ENCODE measurements around the gene ELOVL5. TPM values are rescaled to one million over a fixed set of nuclear protein-coding genes. Genes with fewer than 3 reads are reported as not detected.
"Not testable (repeated sequence)": the region's sequence is repeated elsewhere in the genome, so short reads cannot be mapped to it uniquely, and the experiment has no call there.

ELOVL5 gene, protein sequence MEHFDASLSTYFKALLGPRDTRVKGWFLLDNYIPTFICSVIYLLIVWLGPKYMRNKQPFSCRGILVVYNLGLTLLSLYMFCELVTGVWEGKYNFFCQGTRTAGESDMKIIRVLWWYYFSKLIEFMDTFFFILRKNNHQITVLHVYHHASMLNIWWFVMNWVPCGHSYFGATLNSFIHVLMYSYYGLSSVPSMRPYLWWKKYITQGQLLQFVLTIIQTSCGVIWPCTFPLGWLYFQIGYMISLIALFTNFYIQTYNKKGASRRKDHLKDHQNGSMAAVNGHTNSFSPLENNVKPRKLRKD
- total RNA-seq, result 100 to 1,000 TPM in 1 of 2 donors, 10 to 100 TPM in 1; 84.6 to 134 TPM

GRCh38 chr6:53348371-53349208 is at the start of gene ELOVL5:
ELOVL5 (minus strand) TSS chr6:53348950; CDS start chr6:53295699, 53,251 bp downstream.
- DNase-seq (ENCODE audit: low spot score in 2 of 2), result peak; percentile 91 to 95
- Mint-ChIP-seq H3K36me3 (peaks cover 26 to 32% of the 10 kb centered on the region in 2 donors), H3K9me3 (no peaks in the 10 kb centered on the region), H3K27ac (peak within 1 kb of the TSS; percentile 90 to 95)
- ATAC-seq, result peak; percentile 80 to 85

DNA sequence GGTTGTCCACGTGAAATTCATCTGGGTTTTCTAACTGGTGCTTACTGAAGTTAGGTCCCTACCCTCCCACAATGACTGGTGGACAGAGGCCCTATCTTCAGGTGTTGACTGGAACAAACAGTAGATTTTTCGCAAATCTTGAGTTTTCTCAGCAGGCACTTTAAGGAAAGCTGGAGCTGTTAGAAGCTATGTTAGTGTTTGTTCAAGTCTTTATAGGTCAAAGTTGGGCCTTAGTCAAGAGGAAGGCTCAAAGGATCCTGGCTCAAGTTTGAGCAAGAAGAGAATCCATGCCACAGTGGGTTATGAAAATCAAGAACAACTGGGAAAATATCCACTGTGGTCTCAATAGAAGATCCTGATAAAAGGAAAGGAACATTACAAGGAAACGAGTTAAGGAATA is 48.5 kb upstream of the ELOVL5 start:
- Mint-ChIP-seq H3K27ac (no peak overlapping the region), H3K36me3 (no peaks in the 10 kb centered on the region), H3K9me3 (no peaks in the 10 kb centered on the region)
- no peak for DNase-seq (ENCODE audit: low spot score in 2 of 2)
- ATAC-seq, result no peak

DNA sequence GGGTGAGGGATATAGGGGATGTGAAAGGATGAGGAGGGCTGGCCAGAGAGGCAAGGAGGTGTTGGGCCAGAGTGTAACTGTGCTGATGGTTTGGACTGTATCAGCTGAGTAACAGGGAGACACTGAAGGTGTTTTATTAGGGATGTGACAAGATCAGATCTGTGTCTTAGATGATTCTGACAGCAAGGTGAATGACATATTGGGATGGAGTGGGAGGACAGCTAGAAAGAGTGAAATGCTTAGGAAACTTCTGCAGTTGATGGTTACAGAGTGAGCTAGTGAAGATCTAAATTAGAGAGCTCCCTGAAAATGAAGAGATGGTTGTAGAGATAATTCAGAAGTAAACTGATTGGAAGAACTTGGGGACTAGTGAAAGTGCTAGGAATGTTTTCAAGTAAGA is 47.2 kb upstream of the ELOVL5 start:
- no peak for ATAC-seq
- no peaks in the 10 kb centered on the region for H3K36me3 Mint-ChIP-seq
- no peaks in the 10 kb centered on the region for H3K9me3 Mint-ChIP-seq
- no peak for DNase-seq (ENCODE audit: low spot score in 2 of 2)
- H3K27ac Mint-ChIP-seq, result no peak overlapping the region

DNA sequence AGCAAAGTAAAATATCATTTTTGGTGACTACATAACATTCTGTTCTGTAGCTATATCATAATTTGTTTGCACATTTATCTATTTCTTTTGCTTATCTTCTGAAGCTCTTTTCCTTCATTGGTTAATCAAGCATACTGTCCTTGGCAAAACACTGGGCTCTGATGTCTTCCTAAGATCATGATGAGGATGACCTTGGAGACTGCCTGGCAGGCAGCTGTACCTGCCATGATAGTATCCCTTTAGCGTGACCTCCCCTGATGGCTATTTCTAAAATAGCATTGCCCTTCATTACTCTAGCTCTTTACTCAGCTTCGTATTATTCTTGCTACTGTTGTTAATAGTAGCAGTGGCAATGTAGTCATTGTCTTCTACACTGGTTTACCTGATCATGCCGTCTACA is 46.0 kb upstream of the ELOVL5 start:
- Mint-ChIP-seq H3K27ac (no peak overlapping the region), H3K36me3 (no peaks in the 10 kb centered on the region)
- ATAC-seq, result no peak

DNA sequence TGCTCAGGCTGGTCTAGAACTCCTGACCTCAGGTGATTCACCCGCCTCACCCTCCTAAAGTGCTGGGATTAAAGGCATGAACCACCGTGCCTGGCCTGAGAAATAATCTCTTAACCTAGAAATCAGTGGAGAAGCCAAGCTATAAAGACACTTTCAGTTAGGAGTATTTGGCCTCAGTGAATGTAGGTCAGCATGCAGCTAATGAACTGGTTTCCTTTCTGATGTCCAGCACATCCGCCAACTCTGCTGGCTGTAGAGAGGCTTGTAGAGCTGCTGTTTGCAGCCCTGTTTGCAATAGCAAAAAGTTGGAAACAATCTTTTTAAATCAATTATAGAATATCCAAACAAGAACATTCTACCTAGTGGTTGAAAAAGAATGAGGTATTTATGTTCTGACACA is 42.4 kb upstream of the ELOVL5 start:
- Mint-ChIP-seq H3K36me3 (no peaks in the 10 kb centered on the region), H3K9me3 (no peaks in the 10 kb centered on the region), H3K27ac (no peak overlapping the region)
- no peak for ATAC-seq
- no peak for DNase-seq (ENCODE audit: low spot score in 2 of 2)

More for the DNA sequence above, 46.0 kb upstream of the ELOVL5 start:
- DNase-seq (ENCODE audit: low spot score in 2 of 2), result no peak
- no peaks in the 10 kb centered on the region for H3K9me3 Mint-ChIP-seq

GRCh38 chr6:53390010-53390409 is 41.3 kb upstream of the ELOVL5 start:
- H3K9me3 Mint-ChIP-seq, result no peaks in the 10 kb centered on the region
- H3K36me3 Mint-ChIP-seq, result no peaks in the 10 kb centered on the region
- ATAC-seq (no peak), DNase-seq (ENCODE audit: low spot score in 2 of 2) (no peak)
- H3K27ac Mint-ChIP-seq, result no peak overlapping the region

GRCh38 chr6:53388615-53389014 is 39.9 kb upstream of the ELOVL5 start:
- not testable (repeated sequence) for ATAC-seq; H3K27ac Mint-ChIP-seq; H3K9me3 Mint-ChIP-seq; DNase-seq (ENCODE audit: low spot score in 2 of 2); H3K36me3 Mint-ChIP-seq

- H3K36me3 Mint-ChIP-seq, result no peaks in the 10 kb centered on the region
Measured at GRCh38 chr6:53382421-53382820, 33.7 kb upstream of the ELOVL5 start.

DNA sequence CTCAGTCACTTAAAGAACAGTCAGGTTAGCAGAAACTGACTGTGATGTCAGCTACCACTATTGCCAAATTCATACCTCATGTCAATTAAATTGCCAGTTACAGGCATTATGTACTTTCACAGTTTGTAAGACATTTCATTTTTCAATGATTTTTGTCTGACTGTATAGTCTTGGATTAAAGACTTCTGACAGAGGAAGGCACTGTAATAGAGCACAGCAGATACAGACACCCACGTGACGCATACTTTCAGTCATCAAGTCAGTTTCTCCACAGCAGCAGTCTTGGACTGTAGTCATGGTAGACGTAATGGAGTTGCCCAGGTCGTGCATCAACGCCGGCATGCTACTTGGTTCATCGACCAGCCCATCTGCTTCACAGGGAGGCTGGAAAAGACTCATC is 29.5 kb upstream of the ELOVL5 start:
- DNase-seq (ENCODE audit: low spot score in 2 of 2) (no peak), ATAC-seq (no peak)
- Mint-ChIP-seq H3K27ac (no peak overlapping the region), H3K36me3 (no peaks in the 10 kb centered on the region), H3K9me3 (no peaks in the 10 kb centered on the region)

More at GRCh38 chr6:53382421-53382820, 33.7 kb upstream of the ELOVL5 start:
- peaks cover 0 to 5% of the 10 kb centered on the region in 2 donors for H3K9me3 Mint-ChIP-seq
- no peak overlapping the region for H3K27ac Mint-ChIP-seq
- ATAC-seq, result no peak
- DNase-seq (ENCODE audit: low spot score in 2 of 2), result no peak

DNA sequence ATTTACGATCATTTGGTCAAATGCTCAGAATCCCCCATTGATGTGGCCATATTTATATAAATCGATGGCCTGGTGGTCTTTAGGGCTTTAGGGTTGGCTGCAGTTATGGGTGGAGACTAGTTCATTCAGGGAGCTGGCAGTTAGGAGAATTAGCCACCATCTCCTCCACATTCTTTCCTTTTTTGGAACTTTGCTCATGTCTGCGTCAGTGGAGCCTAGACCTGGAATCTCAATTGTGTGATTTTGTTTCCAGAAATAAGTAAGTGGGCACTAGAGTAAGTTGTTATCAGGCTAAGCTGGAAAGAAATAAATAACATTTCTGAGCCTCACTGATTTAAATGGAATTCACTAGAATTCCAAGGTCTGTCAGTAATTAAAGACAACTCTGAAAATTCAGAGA is 29.0 kb upstream of the ELOVL5 start:
- Mint-ChIP-seq H3K36me3 (no peaks in the 10 kb centered on the region), H3K9me3 (no peaks in the 10 kb centered on the region), H3K27ac (no peak overlapping the region)
- ATAC-seq (no peak), DNase-seq (ENCODE audit: low spot score in 2 of 2) (no peak)

DNA sequence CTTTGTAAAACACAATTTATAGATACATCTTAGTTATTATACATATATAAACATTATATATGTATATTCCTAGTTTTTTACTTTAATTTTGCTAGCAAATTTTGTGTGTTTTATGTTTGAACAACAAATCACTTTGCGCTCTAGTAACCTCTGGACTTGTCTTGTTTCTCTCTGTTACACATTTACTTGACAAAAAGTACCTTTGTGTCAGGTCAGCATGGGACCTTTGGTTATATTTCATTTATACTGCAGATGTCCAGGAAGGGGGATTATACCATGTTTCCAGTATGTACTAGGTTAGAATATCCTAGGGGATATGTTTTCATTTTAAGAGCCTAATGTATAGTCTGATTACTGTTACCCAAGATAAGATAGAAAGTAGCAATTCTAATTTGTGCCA is 28.5 kb upstream of the ELOVL5 start:
- Mint-ChIP-seq H3K9me3 (no peaks in the 10 kb centered on the region), H3K27ac (no peak overlapping the region), H3K36me3 (no peaks in the 10 kb centered on the region)
- ATAC-seq (no peak), DNase-seq (ENCODE audit: low spot score in 2 of 2) (no peak)

DNA sequence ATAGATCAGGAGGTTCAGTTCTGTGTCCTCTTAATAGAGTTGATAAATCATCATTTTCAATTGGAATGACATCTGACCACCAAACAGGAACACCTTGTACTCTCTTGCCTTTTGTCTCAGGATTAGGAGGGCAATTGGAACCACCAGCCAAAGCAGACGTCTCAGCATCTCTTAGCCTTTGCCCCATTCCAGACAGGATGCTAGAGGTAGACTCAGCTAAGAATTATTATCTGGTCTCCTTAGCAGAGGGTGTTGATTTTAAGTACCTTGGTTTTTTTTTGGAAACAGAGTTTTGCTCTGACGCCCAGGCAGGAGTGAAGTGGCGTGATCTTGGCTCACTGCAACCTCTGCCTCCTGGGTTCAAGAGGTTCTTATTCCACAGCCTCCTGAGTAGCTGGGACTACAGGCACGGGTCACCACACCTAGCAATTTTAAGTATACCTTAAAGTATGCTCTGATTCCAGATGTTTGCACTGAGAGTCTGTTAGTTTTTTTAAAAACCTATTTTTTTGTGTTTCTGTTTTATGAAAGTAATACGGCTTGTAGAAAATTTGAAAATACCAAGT is 28.0 kb upstream of the ELOVL5 start:
- ATAC-seq, result no peak
- Mint-ChIP-seq H3K9me3 (no peaks in the 10 kb centered on the region), H3K27ac (no peak overlapping the region), H3K36me3 (no peaks in the 10 kb centered on the region)
- no peak for DNase-seq (ENCODE audit: low spot score in 2 of 2)

DNA sequence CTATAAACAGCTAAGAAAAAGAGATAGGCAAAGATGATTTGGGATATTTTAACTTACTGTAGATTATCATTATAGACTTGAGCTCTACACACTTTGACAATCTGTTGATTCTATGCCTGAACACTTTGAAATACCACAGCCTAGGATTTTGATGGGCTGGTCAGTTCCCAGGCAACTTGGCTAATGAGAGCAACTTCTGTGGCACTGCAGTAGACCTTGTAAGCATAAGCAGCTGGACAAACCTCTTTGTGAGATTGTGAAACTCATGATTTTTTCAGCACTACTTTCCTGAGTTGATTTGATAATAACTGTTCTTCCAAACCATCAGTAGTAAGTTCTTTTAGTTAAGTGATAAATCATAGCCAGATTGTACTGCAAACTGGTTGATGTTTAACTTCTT is 27.1 kb upstream of the ELOVL5 start:
- Mint-ChIP-seq H3K36me3 (no peaks in the 10 kb centered on the region), H3K9me3 (no peaks in the 10 kb centered on the region), H3K27ac (no peak overlapping the region)
- DNase-seq (ENCODE audit: low spot score in 2 of 2) (no peak), ATAC-seq (no peak)

DNA sequence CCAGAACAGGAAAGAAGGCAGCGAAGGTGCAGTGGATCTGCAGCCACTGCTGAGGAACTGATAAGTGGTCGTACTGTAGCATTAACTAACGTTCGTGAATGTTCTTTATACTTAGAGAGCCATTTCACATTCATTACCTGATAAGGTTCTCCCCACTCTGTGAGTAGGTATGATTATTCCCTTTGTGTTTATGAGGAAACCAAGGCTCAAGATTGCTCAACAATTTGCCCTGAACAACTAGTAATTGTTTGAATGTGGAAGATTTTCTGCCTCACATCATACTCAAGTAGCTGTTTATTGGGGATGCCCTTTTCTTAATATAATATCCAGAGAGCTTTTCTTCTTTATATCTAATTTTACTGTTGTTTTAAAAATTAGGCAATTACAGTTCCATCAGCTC is 24.9 kb upstream of the ELOVL5 start:
- no peaks in the 10 kb centered on the region for H3K36me3 Mint-ChIP-seq
- ATAC-seq (no peak), DNase-seq (ENCODE audit: low spot score in 2 of 2) (no peak)
- H3K9me3 Mint-ChIP-seq, result no peaks in the 10 kb centered on the region
- H3K27ac Mint-ChIP-seq, result no peak overlapping the region

DNA sequence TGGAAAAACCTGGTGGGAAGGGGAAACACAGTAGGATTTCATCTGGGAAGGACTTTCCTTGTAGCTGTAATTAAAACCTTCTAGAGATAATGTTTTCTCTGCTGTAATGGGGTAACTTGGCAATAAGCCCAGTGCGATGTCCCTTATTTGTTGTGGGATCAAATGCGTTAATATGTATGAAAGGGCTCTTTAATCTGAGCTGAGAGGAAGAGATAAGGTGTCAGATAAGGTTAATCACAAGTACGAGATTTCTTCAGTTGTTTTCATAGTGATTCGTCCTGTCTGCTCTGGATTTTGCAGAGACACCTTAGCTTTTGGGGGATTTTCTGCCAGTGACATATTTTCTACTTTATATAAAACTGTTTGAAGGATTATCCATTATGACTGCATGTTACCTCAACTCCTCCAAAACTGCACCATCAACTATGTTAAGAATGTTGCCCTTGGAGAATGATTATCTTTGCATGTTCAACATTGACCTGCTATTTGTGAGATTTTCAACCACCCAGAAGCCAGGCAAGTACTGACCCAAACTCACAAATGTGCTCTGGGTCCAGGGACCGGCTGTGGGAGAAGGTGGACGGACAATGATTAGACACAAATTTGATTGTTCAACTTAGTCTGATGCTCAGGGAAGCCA is 21.2 kb upstream of the ELOVL5 start:
- Mint-ChIP-seq H3K36me3 (peaks cover 8 to 17% of the 10 kb centered on the region in 2 donors), H3K9me3 (peaks cover 0 to 17% of the 10 kb centered on the region in 2 donors), H3K27ac (no peak overlapping the region)
- ATAC-seq, result no peak
- no peak for DNase-seq (ENCODE audit: low spot score in 2 of 2)

GRCh38 chr6:53369051-53369450 is 20.3 kb upstream of the ELOVL5 start:
- H3K36me3 Mint-ChIP-seq, result peaks cover 8 to 17% of the 10 kb centered on the region in 2 donors
- H3K27ac Mint-ChIP-seq, result no peak overlapping the region
- DNase-seq (ENCODE audit: low spot score in 2 of 2) (no peak), ATAC-seq (no peak)
- H3K9me3 Mint-ChIP-seq, result peaks cover 0 to 19% of the 10 kb centered on the region in 2 donors

DNA sequence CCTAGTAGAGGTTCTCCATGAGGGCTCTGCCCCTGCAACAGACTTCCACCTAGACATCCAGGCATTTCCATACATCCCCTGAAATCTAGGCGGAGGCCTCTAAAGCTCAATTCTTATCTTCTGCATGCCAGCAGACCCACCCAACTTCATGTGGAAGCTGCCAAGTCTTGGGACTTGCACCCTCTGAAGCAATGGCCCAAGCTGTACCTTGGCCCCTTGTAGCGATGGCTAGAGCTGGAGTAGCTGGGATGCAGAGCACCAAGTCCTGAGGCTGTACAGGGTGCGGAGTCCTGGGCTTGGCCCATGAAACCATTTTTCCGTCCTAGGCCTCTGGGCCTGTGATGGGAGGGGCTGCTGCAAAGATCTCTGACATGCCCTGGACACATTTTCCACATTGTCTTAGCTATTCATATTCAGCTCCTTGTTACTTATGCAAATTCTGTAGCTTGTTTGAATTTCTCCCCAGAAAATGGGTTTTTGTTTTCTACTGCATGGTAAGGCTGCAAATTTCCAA is 17.4 kb upstream of the ELOVL5 start:
- peaks cover 0 to 21% of the 10 kb centered on the region in 2 donors for H3K9me3 Mint-ChIP-seq
- H3K36me3 Mint-ChIP-seq, result peaks cover 8 to 20% of the 10 kb centered on the region in 2 donors
- ATAC-seq (no peak), DNase-seq (ENCODE audit: low spot score in 2 of 2) (no peak)
- H3K27ac Mint-ChIP-seq, result peak overlapping the region in 1 of 2 donors; percentile 23

Data from activated naive CD4-positive, alpha-beta T cell treated with anti-CD3 and anti-CD28 coated beads, Interleukin-2, amount 50 U/mL, for 72 hours (primary cell).